ENCODE measurements around the gene TGDS. TPM values are rescaled to one million over a fixed set of nuclear protein-coding genes. Genes with fewer than 3 reads are reported as not detected.

The TGDS gene
- total and polyA plus RNA-seq, 2 of the 8 experiments (the other 6 are each of a cell fraction or from before 2014, with no cell fraction given) = 11.6 to 11.8 TPM

- no peak for TF ChIP-seq CHD7 (IDR thresholded peaks at IDR 0.05; ENCODE audit: insufficient replicate concordance, low read length)
Measured at GRCh38 chr13:94632226-94632980, 36.5 kb upstream of the TGDS start (continued).

Measured in H1 (cell line).